KBM-7 (cell line): ENCODE results near the gene BASP1.
A peak's percentile ranks its signal among the peaks of the same experiment; 100 is the strongest.

ENCODE experiments used
- DNase-seq: peaks from one replicate; pipeline ENCODE4 v3.0.0-alpha.2; 2015
- in situ Hi-C: fragments of 300-500 bp; cut with MboI; formaldehyde crosslinking; loops from 2 replicates; pipeline ENCODE4 v1.14.3; 2020; ENCODE audit warnings: low sequenced_read_pairs, low pct_unique_long_range_greater_than_20kb, mixed read lengths

BASP1 gene

DNA sequence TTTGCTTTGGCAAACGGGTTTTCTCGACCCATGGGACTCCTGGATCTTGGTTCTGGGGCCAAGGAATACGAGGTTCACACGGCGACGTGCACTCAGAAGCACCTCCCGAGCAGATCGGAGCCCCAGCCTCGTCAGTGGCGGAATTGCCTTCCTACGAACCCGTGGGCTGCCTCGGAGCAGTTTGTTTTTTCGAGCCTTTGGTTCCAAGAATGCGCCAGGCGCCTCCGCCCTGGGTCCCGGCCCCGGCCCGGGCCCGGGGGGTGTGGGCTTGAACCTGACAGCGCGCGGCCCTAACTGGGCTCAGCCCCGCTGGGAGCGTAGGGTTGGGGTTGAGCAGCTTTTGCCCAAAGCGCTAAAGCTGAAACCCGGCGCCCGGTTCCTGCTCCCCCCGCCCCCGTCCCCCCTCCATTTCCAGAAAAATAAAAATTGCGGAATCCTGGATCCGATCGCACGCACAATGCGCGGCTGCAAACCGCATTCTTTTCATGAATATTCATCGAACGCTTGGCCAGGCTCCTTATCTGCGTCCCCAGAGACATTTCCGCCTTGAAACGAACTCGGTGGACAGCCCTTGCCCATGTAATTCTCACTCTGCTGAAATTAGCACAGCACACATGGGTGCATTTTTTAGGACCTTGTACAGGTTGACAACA lies 1.0 kb downstream of the BASP1 start:
- in situ Hi-C loops: loop anchor here (25.0 kb wide), 1 partner anchor 1069 kb away; no protein-coding TSS in a partner anchor
- peak; percentile 32 for DNase-seq

DNA sequence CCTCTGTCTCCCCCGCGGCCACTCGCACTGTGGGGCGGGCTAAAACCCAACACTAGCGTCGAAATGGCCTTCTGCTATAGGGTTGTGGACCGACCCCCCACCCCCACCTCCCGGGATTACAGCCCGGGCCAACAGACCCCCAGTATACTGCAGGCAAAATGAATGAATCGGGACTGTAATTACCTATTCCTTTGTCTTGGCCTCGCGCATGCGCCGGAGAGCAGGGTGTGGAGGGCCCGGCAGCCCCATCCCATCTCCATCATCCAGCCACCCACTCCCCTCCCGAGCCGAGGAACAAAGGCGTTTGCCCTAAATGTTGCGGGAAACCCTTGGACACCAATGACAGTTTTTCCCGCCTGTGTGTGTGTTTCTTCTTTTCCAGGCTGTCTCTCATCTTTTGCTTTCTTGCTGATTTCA lies 1.6 kb downstream of the BASP1 start:
- in situ Hi-C loops: loop anchor here (25.0 kb wide), 1 partner anchor 1068 kb away; no protein-coding TSS in a partner anchor
- no peak for DNase-seq

DNA sequence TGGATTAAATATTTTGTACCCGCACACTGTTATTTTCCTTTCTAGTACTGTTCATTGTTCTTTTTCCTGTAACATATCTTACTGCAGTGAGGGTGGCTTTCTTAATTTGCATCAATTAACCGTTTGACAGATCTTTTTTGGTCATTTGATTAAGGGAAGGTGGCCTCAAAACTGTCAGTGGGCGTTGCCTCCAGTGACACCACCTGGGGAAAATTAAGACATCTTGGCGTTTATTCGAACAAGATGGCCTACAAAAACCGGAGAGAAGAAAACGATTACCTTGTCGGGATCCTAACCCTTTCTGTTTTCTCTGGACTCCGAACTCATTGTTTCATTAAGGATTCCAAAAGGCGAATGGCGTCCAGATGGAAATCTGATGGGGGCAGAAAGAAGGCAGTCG lies 2.0 kb downstream of the BASP1 start:
- in situ Hi-C loops: loop anchor here (25.0 kb wide), 1 partner anchor 1068 kb away; no protein-coding TSS in a partner anchor
- DNase-seq: no peak

DNA sequence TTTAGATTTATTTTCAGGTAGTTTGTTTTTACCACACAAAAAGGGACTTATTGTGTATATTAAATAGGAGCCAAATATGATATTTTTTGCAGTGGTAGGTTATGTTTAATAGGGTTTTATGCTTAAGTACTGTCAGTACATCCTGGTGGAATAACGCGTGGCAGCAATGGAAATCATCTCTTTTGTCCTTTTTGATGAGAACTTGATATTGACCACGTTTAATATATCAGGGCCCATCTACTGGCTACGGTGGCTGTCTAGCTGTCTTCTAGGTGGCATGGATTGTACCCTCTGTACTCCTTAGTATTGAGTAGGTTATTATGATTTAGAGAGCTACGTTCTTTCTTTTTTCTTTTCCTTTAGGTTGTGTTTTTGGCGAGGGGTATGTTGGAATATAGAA lies 2.6 kb downstream of the BASP1 start:
- in situ Hi-C loops: loop anchor here (25.0 kb wide), 1 partner anchor 1067 kb away; no protein-coding TSS in a partner anchor
- no peak for DNase-seq

DNA sequence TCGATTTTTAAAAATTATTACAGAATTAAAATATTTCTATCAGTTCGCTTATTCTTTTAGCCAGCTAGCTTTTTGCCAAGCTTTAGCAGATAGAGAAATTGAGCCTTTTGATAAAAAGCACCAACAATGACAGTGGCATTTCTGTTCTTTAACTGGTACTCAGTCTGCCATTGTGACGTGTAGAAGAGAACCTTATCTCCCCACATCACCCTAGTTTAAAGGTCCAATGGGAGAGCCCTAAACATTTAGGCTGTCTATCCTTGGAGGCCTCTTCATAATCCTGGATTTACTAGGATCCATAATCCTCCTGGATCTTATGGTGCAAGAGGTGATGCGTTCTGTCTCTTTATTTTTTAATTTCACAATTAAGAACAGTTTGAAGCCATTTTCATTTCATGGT lies 3.0 kb downstream of the BASP1 start:
- no peak for DNase-seq
- in situ Hi-C loops: loop anchor here (25.0 kb wide), 1 partner anchor 1067 kb away; no protein-coding TSS in a partner anchor

DNA sequence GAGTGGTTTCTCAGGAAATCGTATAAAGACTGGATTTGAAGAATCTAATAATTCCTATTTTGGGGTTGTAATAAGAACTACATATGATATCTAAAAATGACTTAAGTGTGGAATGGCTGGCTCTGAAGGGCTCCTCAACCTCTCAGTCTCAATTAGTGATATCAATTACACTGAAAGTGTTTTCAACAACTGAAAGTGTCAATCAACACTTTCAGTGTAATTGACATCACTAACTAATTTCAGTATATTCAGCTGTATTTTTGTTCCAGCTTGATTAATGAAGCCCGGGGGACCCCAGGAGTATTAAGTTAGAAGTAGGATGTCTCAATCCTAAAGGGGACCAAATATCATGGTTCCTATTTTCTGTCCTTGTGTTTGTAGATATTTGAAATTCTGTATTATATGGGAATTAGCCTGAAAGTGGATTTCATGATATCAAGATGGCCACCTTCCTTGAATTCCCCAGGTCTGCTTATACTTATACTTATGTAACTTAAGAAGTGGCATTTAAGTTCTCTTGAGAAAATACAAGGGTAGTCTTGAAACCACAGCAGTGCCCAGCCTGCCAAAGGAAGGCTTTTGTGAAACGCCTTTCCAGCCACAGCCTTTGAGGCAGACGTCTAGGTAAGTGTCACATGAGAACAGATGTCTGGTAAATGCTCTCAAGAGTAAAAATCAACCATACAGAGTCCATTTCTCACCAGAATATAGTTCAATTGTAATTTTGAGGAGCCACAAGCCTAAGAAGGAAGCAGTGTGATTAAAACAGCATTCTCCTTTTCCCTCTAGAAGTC lies 4.6 kb downstream of the BASP1 start:
- DNase-seq: no peak
- in situ Hi-C loops: loop anchor here (25.0 kb wide), 1 partner anchor 1065 kb away; no protein-coding TSS in a partner anchor

DNA sequence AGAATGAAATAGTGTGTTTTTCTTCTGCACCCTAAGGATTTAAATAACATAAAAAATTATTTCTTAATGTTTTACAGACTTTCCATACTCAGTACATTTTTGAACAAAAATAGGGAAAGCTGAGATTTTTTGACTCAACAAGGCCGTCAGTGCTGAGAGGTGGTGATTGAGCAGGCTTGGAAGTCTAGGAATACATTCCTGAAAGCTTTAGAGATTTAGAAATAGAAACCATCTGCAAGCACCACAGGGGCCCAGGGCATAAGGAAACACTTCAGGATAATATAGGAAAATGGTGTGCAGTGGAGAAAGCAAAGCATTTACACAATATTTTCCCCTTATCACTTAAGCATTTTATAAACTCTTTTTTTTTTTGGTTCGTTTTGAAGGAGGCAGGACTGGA lies 5.2 kb downstream of the BASP1 start:
- in situ Hi-C loops: loop anchor here (25.0 kb wide), 1 partner anchor 1065 kb away; no protein-coding TSS in a partner anchor
- no peak for DNase-seq

DNA sequence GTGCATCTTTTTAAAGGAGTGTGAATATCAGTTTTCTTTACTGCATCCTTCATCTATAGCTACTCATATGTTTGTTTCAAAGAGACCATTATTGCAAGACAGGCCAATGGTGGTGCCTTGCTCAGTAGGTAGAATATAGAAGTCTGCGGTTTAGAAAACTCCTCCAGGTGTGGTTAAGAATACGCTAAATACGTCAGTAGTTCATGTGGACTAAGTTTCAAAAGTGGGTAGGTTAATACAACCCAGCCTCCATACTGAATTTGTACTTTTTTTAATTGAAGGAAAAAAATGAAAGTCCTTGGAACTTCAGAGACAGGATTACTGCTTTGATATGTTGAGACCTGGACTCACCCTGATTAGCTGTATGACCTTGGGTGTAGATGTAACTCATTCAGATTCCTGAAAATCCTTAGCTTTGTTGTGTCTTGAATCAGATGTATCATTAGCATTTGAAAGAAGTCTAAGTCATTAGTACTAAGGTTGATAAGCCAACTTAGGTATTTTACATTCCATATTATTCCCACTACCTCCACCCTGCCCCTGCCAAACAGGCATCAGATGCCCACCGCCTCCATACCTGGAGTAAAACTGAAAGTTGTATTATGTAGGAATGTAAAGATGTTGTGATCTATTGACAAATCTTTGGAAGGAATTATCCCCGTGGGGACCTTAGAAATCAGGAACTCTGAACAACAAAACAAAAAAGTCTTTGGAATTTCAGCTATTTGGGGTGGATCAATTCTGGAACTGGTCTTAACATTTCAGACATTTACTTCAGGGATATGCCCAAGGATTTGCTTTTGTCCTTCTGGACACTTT lies 6.1 kb downstream of the BASP1 start:
- in situ Hi-C loops: loop anchor here (25.0 kb wide), 1 partner anchor 1064 kb away; no protein-coding TSS in a partner anchor

DNA sequence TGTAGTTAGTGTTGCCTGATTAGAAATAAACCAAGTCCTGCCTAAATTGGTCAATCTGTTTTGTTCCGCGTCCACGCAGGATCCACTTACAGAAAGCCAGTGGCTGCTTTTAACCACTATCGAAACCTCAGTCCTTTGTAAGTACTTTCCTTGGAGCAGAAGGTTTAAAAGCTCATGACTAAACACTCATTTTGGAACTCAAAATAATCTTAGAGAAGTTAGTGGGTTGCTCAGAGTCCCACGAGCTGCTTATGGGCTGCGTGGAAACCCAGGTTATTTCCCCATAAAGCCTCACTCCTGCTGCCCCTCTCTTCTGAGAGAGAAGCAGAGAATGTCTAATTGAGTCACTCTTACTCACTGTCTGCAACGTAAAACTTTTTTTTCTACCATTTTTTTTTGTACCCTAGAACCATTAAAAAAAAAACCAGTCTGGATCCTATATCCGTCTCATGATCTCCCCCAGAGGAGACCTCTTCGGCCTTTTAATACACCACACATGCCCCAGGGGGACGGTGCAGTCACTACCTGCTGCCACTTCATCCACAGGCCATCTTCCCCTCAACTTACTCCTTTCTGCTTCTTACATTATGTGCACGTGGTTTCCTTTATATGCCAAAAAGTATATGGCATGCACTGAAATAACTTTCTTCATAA lies 7.6 kb downstream of the BASP1 start:
- no peak for DNase-seq
- in situ Hi-C loops: loop anchor here (25.0 kb wide), 1 partner anchor 1062 kb away; no protein-coding TSS in a partner anchor

More for the DNA sequence above, 6.1 kb downstream of the BASP1 start:
- no peak for DNase-seq

DNA sequence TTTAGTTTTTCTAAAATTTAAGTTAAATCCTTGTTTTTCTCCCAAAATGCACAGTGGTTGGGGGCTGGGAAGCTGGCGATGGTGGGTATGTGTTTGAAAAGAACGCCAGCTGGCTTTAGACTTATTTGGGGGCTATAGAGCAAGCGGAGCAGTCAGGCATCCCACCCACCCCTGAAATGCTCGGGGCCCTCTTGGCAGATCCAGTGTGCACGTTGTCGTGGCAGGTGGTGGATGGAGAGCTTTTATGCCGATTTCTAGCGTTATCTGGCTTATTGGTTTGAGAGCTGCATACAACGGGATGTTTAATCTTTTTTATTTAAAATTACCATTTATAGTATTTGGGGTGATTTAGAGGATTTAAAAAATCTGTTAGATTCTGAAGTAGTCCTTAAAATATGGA lies 8.1 kb downstream of the BASP1 start:
- in situ Hi-C loops: no loop called here

DNA sequence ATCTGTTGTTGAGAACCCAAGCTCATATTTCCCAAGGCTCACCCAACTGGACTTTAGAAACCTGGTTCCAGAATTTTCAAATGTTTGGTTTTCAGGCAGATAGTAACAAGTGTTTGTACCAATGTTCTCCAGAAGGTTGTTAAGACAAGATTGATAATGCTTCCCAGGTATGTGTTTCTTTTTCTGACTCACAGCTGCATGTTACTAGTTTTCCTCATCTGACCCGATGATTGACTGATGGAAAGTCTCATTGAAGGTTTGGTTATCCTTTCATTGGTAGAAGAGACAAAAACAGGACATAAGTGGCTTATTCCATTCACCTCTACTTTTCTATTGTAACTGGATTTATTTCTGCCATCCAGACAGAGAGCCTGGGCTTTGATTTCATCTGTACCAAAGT lies 10.4 kb downstream of the BASP1 start:
- in situ Hi-C loops: no loop called here
- DNase-seq: no peak

More for the DNA sequence above, 8.1 kb downstream of the BASP1 start:
- DNase-seq: no peak

DNA sequence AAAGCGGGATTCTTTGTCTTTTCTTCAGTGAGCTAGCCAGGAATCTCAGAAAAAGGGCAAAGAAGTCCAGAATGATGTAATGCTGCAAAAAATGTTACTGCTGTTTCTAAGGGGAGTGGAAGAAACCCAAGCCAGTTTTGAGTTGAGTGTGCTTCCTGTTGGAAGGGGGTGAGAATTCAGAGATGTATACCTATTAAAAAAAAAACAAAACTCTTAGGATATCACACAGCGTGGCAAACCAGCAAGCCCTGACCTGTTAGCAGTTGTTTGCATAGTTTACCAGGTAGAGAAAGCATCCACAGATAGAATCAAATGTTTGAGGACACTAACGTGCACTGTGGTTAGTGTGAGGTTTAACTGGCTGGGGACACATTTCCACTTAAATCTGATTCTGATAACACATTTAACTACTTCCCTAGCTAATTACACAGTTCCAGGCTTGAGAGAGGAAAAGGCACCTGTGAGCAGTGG lies 11.4 kb downstream of the BASP1 start:
- no peak for DNase-seq
- in situ Hi-C loops: no loop called here

DNA sequence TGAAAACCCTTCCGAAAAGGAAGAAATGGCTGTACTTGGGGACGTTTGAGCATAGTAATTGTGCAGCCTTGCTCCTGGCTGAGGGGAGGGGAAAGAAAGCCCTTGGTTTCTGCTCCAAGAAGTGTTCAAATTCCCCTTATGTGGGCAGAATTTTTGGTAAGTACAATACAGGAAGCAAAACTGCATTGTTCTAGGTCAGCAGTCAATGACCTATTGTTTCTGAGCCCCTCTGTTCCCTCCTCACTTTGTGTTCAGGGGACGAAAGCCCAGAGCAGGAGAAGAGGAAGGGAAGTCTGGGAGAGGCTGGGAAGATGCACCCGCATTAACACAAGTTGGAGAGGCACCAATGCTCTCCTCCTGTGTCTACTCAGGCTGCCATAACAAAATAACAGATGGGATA lies 11.9 kb downstream of the BASP1 start:
- in situ Hi-C loops: no loop called here
- DNase-seq: no peak

DNA sequence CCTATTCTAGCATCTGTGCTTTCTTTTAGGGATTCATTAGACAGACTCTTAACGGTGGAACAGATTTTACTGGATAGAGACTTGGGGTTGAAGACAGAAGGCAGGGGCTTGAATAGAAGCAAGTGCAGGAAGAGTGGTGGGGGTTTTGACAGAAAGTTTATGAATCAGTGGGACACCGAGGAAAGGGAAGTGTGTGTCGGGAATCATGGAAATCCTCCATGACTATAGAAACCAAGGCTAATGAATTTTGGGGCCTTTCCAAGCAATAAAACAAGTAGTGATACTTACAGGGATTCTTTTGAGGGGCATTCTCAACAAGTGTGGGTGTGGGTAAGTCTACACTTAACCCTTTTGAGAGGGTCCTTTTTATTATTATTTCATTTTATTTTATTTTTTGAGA lies 12.8 kb downstream of the BASP1 start:
- DNase-seq: no peak
- in situ Hi-C loops: no loop called here

DNA sequence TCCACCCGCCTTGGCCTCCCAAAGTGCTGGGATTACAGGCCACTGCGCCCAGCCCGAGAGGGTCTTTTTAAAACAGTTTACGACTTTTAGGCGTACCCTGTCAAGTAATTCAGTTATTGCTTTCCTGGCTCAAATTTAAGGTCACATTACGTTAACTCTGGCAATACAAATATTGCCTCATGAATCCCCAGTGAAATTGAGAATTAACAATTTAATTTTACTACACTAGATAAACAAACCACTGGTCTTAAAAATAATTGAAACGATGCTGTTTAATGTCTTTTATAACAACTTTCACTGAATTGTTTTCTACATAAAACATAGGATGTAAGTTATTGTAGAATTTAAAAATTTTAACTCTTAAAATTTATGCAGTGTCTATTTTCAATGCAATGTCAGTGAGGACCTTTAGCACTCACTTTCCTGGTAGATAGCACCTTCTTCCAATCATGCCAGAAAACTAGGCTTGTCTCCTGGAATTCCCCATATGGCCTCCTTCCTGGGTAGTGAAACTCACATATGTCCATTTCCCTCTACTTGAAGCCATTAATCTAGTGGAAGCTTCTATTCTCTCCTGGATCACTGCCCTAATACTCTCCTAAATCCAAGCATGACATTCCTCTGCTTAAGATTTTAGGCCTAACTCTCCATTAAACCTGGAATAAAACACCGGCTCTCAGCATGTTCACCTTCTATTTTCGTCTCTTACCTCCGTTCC lies 13.5 kb downstream of the BASP1 start:
- in situ Hi-C loops: no loop called here
- no peak for DNase-seq

DNA sequence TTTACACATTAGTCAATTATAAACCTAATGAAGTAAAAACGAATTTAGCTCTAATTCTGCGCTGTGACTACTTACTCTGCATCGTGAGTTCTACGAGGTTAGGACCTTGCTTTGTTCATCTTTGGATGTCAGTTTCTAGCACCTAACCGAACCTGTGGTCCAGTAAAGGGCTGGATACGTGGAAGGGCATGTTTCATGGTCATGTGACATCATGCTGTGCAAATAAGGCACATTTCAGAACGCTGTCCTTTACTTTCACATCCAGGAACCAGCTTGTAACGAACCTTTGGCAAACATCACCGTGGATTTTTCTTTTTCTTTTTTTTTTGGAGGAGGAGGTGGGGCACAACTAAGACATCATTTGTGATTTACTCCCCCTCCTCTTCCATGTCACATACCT lies 15.0 kb downstream of the BASP1 start:
- in situ Hi-C loops: no loop called here
- DNase-seq: no peak

DNA sequence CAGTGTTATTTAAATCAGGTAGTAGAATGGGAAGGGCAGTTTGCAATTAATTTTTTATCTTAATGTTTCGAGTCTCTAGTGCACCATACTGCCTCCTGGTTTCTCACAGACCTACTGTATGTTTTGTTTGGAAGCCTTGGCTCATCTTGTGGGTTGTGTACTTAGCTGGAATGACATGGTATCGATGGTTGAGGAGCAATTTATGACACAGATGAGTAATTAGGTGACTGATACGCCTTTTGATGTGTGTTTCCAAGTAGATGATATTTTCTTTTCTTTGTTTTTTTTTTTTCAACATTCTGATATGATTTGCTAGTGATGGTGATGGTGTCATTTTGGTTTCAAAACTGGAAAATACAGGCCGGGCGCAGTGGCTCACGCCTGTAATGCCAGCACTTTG lies 16.1 kb downstream of the BASP1 start:
- DNase-seq: no peak
- in situ Hi-C loops: no loop called here

DNA sequence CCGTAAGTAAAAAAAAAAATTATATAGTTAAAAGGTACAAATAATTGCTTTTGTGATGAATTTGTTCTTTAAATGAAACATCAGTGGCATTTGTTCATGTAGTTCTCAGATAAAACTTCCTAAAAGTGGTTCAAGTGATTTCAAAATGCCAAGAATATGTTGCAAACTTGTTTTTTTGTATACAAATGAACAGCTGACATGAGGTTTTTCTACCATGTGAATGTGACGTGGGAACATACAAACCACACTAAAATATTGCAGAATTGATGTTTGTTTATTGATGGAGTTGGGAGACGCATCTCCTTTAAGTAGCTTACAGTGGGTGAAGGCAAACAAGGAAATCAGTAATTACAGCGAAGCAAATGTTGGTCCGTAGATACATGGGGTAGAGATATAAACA lies 16.9 kb downstream of the BASP1 start:
- in situ Hi-C loops: no loop called here
- DNase-seq: no peak
